Smooth muscle cell (in vitro differentiated cells): ENCODE results near the gene CCDC138. TPM values are rescaled to one million over a fixed set of nuclear protein-coding genes. Genes with fewer than 3 reads are reported as not detected.

Experiments
- DNase-seq: peaks from one replicate; lab custom pipeline; 2025; ENCODE audit not compliant: unreplicated experiment; lab: John Stamatoyannopoulos, UW
- H2AFZ ChIP-seq: fragments of 200-600 bp; sonication (generic); 2 replicates; pipeline ENCODE4 v1.6.0; 2016; ENCODE audit warnings: antibody characterized with exemption, low read depth, mild to moderate bottlenecking
- H3F3A ChIP-seq: fragments of 200-600 bp; sonication (generic); 2 replicates; pipeline ENCODE4 v1.6.0; 2017; ENCODE audit warnings: antibody characterized with exemption, low read depth
- H3K27ac ChIP-seq: fragments of 200-600 bp; sonication (generic); 2 replicates; pipeline ENCODE4 v1.5.1; 2016; ENCODE audit warnings: low read depth, mild to moderate bottlenecking
- H3K27me3 ChIP-seq: fragments of 200-600 bp; sonication (generic); 2 replicates; pipeline ENCODE4 v1.6.1; 2016; ENCODE audit warnings: low read depth, mild to moderate bottlenecking
- H3K36me3 ChIP-seq: fragments of 200-600 bp; sonication (generic); 2 replicates; pipeline ENCODE4 v1.5.1; 2016; ENCODE audit warnings: low read depth
- H3K4me1 ChIP-seq: fragments of 200-600 bp; sonication (generic); 2 replicates; pipeline ENCODE4 v1.5.1; 2016; ENCODE audit warnings: low read depth
- H3K4me2 ChIP-seq: fragments of 200-600 bp; sonication (generic); 2 replicates; pipeline ENCODE4 v1.6.0; 2016; ENCODE audit warnings: mild to moderate bottlenecking
- H3K4me3 ChIP-seq: fragments of 200-600 bp; sonication (generic); 2 replicates; pipeline ENCODE4 v1.5.1; 2016; ENCODE audit warnings: mild to moderate bottlenecking
- H3K79me2 ChIP-seq: fragments of 200-600 bp; sonication (generic); 2 replicates; pipeline ENCODE4 v1.6.0; 2016; ENCODE audit warnings: low read depth, mild to moderate bottlenecking
- H3K9ac ChIP-seq: fragments of 200-600 bp; sonication (generic); 2 replicates; pipeline ENCODE4 v1.6.0; 2016; ENCODE audit warnings: low read depth
- H3K9me3 ChIP-seq: fragments of 200-600 bp; sonication (generic); replicated peaks from 2 replicates; pipeline ENCODE4 v1.5.1; 2016; ENCODE audit warnings: low read depth
- H4K20me1 ChIP-seq: fragments of 200-600 bp; sonication (generic); 2 replicates; pipeline ENCODE4 v1.6.0; 2016; ENCODE audit warnings: low read depth
- CTCF ChIP-seq: fragments of 200-600 bp; sonication (generic); IDR thresholded peaks from 2 replicates; pipeline ENCODE4 v1.5.1; 2017; ENCODE audit warnings: borderline replicate concordance, mild to moderate bottlenecking, antibody characterized with exemption; ENCODE audit not compliant: insufficient read depth, poor library complexity, severe bottlenecking
- WGBS: methylation state at CpG from one replicate; pipeline ENCODE4 v1.1.7; 2016; ENCODE audit warnings: low lambda C conversion rate; 5-methylcytosine and 5-hydroxymethylcytosine counted together
- polyA plus RNA-seq: library from polyadenylated mRNA; unstranded; fragments of >200 nt; fragmentation: Nextera tagmentation; extraction: Ambion mirVana; gene quantifications from 2 replicates; pipeline ENCODE4 v1.2.1, GENCODE V29; 2016
- total RNA-seq: library from RNA; depleted of rRNA; stranded (reverse); fragments of >200 nt; gene quantifications from 2 replicates; pipeline ENCODE4 v1.2.3, GENCODE V29; 2014

CCDC138 gene
- total and polyA plus RNA-seq, 2 experiments from 2014 or later = 2.7 to 5.9 TPM

DNA sequence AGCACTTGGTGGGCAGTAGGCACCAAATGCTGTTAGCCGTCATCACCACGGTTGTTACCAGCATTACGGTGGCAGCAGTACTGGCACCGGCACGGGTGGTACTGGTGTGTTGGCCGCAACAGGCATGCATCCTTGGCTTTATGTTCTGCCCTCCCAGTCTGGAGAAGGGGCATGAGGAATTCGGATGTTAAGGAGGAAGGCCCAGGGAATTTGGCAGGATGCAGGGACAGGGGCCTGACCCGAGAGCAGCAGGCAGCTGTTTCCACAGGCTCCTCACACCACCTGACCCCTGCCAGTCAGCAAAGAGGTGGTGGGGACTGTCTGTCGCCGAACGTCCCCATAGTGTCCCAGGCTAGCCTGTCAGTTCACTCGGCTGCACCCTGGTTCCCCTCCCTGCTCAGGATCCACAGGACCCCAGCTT, 123.5 kb downstream of the CCDC138 start:
- no peaks in the 10 kb centered on the region for H3K4me1 ChIP-seq
- no peaks in the 10 kb centered on the region for H3K79me2 ChIP-seq
- H2AFZ ChIP-seq = no peak overlapping the region
- no peaks in the 10 kb centered on the region for H3K36me3 ChIP-seq
- DNase-seq = no peak
- H3K9ac ChIP-seq = no peak overlapping the region
- H3K27me3 ChIP-seq = no peaks in the 10 kb centered on the region
- H3K27ac ChIP-seq = no peak overlapping the region
- H3K9me3 ChIP-seq = no peaks in the 10 kb centered on the region
- no peak for TF ChIP-seq CTCF
- H4K20me1 ChIP-seq = no peaks in the 10 kb centered on the region
- no peak overlapping the region for H3K4me2 ChIP-seq
- WGBS = 92% methylated on average over 12 of the region's 12 CpGs
- H3F3A ChIP-seq = no peaks in the 10 kb centered on the region
- no peak overlapping the region for H3K4me3 ChIP-seq

GRCh38 chr2:108910541-108911396, 124.2 kb downstream of the CCDC138 start:
- Histone ChIP-seq H2AFZ (no peak overlapping the region), H3K79me2 (no peaks in the 10 kb centered on the region), H3K36me3 (no peaks in the 10 kb centered on the region), H3K9me3 (no peaks in the 10 kb centered on the region), H3K9ac (no peak overlapping the region), H3K27me3 (no peaks in the 10 kb centered on the region), H3K4me3 (no peak overlapping the region), H3K4me2 (no peak overlapping the region), H3F3A (no peaks in the 10 kb centered on the region), H3K4me1 (no peaks in the 10 kb centered on the region), H4K20me1 (no peaks in the 10 kb centered on the region), H3K27ac (no peak overlapping the region)
- DNase-seq = no peak
- 89% methylated on average over 20 of the region's 20 CpGs for WGBS
- no peak for TF ChIP-seq CTCF

DNA sequence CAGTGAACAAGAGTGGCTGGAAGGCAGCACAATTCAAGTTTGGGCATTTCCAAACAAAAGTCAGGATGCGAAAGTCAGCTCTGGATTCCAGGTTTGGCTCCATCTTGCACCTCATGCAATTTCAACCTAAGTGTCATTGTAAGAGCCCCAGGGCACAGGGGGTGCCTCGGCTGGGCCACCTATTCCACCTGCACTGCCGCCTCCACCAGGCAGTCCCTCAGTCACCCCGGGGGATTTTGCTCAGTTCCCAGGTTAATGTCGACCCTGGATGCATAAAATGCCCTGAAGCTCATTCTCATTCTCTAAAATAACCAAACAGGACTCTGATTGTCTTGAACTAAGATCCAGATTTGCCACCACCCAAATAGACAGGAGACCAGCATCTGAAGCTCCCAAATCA, 124.8 kb downstream of the CCDC138 start:
- no peak overlapping the region for H2AFZ ChIP-seq
- no peaks in the 10 kb centered on the region for H3K4me1 ChIP-seq
- no peak for DNase-seq
- no peak overlapping the region for H3K4me3 ChIP-seq
- no peaks in the 10 kb centered on the region for H4K20me1 ChIP-seq
- no peaks in the 10 kb centered on the region for H3F3A ChIP-seq
- no peaks in the 10 kb centered on the region for H3K79me2 ChIP-seq
- H3K9ac ChIP-seq = no peak overlapping the region
- 87% methylated on average over 5 of the region's 5 CpGs for WGBS
- no peak for TF ChIP-seq CTCF
- no peaks in the 10 kb centered on the region for H3K36me3 ChIP-seq
- no peaks in the 10 kb centered on the region for H3K27me3 ChIP-seq
- H3K27ac ChIP-seq = no peak overlapping the region
- H3K9me3 ChIP-seq = no peaks in the 10 kb centered on the region
- H3K4me2 ChIP-seq = no peak overlapping the region
